A673 (cell line): ENCODE measurements around the gene ITGBL1. TPM values are rescaled to one million over a fixed set of nuclear protein-coding genes. Genes with fewer than 3 reads are reported as not detected.

Experiments used
- BruUV-seq: library from RNA; stranded (reverse); fragments of 400-500 nt; replicated peaks from 2 replicates; lab custom pipeline; 2021; lab: Mats Ljungman, UMichigan
- CTCF ChIA-PET: fragments of 300-600 bp; sonication (Branson Sonifier 250); formaldehyde crosslinking; loops from one replicate; lab custom pipeline; 2022; ENCODE audit warnings: antibody characterized with exemption; lab: Charles Lee
- POLR2A ChIA-PET: fragments of 300-600 bp; sonication (Branson Sonifier 250); formaldehyde crosslinking; loops from one replicate; lab custom pipeline; 2022; ENCODE audit warnings: antibody characterized with exemption; ENCODE audit not compliant: low non-redundant PET; lab: Charles Lee
- DNase-seq: peaks from one replicate; pipeline ENCODE4 v3.0.0-alpha.2; 2015; ENCODE audit warnings: low spot score
- H3K27ac ChIP-seq: fragments of 200-600 bp; sonication (generic); 2 replicates; pipeline ENCODE4 v1.5.1; 2016; ENCODE audit warnings: mixed run types, low read depth, mild to moderate bottlenecking, mixed read lengths, antibody characterized with exemption, low read length; ENCODE audit not compliant: poor library complexity, severe bottlenecking
- H3K27me3 ChIP-seq: fragments of 200-600 bp; sonication (generic); replicated peaks from 2 replicates; pipeline ENCODE4 v1.6.1; 2017; ENCODE audit warnings: mixed run types, low read depth, mild to moderate bottlenecking, mixed read lengths, antibody characterized with exemption, low read length; ENCODE audit not compliant: insufficient read depth, poor library complexity
- H3K36me3 ChIP-seq: fragments of 200-600 bp; sonication (generic); 2 replicates; pipeline ENCODE4 v1.6.1; 2016; ENCODE audit warnings: mixed run types, mild to moderate bottlenecking, mixed read lengths, antibody characterized with exemption, low read length; ENCODE audit not compliant: insufficient read depth, poor library complexity, severe bottlenecking
- H3K4me1 ChIP-seq: fragments of 200-600 bp; sonication (generic); 2 replicates; pipeline ENCODE4 v1.6.1; 2017; ENCODE audit warnings: mixed run types, mild to moderate bottlenecking, mixed read lengths, antibody characterized with exemption, low read length; ENCODE audit not compliant: insufficient read depth, poor library complexity, severe bottlenecking
- H3K4me3 ChIP-seq: fragments of 200-600 bp; sonication (generic); 2 replicates; pipeline ENCODE4 v1.5.1; 2016; ENCODE audit warnings: low read depth, mixed run types, mild to moderate bottlenecking, mixed read lengths, low read length; ENCODE audit not compliant: poor library complexity, severe bottlenecking
- H3K9me3 ChIP-seq: fragments of 200-600 bp; sonication (generic); 2 replicates; pipeline ENCODE4 v1.6.1; 2016; ENCODE audit warnings: mixed run types, low read depth, mild to moderate bottlenecking, mixed read lengths, antibody characterized with exemption, low read length; ENCODE audit not compliant: poor library complexity, severe bottlenecking
- CTCF ChIP-seq: fragments of 300-800, 200-600 bp; sonication (generic); conservative IDR thresholded peaks from 2 replicates; pipeline ENCODE4 v1.5.1; 2017; ENCODE audit warnings: low read depth, mild to moderate bottlenecking, antibody characterized with exemption, low read length, moderate library complexity, mixed read lengths
- EZH2 ChIP-seq: fragments of 200-600 bp; sonication (generic); IDR thresholded peaks from 2 replicates; pipeline ENCODE4 v1.6.1; 2017; ENCODE audit warnings: borderline replicate concordance, low read depth, mild to moderate bottlenecking, mixed read lengths, antibody characterized with exemption, low read length; ENCODE audit not compliant: poor library complexity, severe bottlenecking
- intact Hi-C: fragments of 100-400 bp; cut with micrococcal nuclease; formaldehyde crosslinking; loops from one replicate; pipeline ENCODE4 v1.10.0; 2022; ENCODE audit not compliant: unreplicated experiment
- total RNA-seq: library from RNA; stranded (reverse); gene quantifications from 2 replicates; pipeline ENCODE4 v1.2.3, GENCODE V29; 2021

ITGBL1 gene
- total RNA-seq, 1 experiment from 2014 or later = 0.64 TPM

- no peaks in the 10 kb centered on the region for H3K4me1 ChIP-seq
- no TSS peak for BruUV-seq
- no peaks in the 10 kb centered on the region for H3K27me3 ChIP-seq
- intact Hi-C loops = no loop called here
- ChIA-PET CTCF (no interaction called here), POLR2A (no interaction called here)
- no peak overlapping the region for H3K27ac ChIP-seq
- no peaks in the 10 kb centered on the region for H3K36me3 ChIP-seq
- no peak overlapping the region for H3K4me3 ChIP-seq
- DNase-seq = no peak
- H3K9me3 ChIP-seq = no peaks in the 10 kb centered on the region
- TF ChIP-seq EZH2 = no peak
- TF ChIP-seq CTCF = no peak
Observed at GRCh38 chr13:101465877-101466276, 13.4 kb downstream of the ITGBL1 start.

- no peaks in the 10 kb centered on the region for H3K4me1 ChIP-seq
- no peak overlapping the region for H3K4me3 ChIP-seq
- DNase-seq = no peak
- CTCF ChIA-PET = no interaction called here
- H3K27ac ChIP-seq = no peak overlapping the region
- intact Hi-C loops = no loop called here
- H3K27me3 ChIP-seq = no peaks in the 10 kb centered on the region
- POLR2A ChIA-PET = no interaction called here
- TF ChIP-seq CTCF (no peak), EZH2 (no peak)
- no peaks in the 10 kb centered on the region for H3K9me3 ChIP-seq
- BruUV-seq = no TSS peak
- no peaks in the 10 kb centered on the region for H3K36me3 ChIP-seq
Observed at GRCh38 chr13:101467415-101467814, 14.9 kb downstream of the ITGBL1 start.

GRCh38 chr13:101473458-101473857 is 21.0 kb downstream of the ITGBL1 start:
- no peaks in the 10 kb centered on the region for H3K4me1 ChIP-seq
- TF ChIP-seq CTCF (no peak), EZH2 (no peak)
- DNase-seq = no peak
- no peak overlapping the region for H3K27ac ChIP-seq
- no peaks in the 10 kb centered on the region for H3K36me3 ChIP-seq
- no peaks in the 10 kb centered on the region for H3K27me3 ChIP-seq
- H3K4me3 ChIP-seq = no peak overlapping the region
- intact Hi-C loops = no loop called here
- ChIA-PET CTCF (no interaction called here), POLR2A (no interaction called here)
- no peaks in the 10 kb centered on the region for H3K9me3 ChIP-seq
- BruUV-seq = no TSS peak
